NOMO-1 treated with dmso at 0.1 percent for 144 hours (cell line): ENCODE measurements around the gene INPP5A.
"Not testable (repeated sequence)": the region's sequence is repeated elsewhere in the genome, so short reads cannot be mapped to it uniquely, and the experiment has no call there.

Source experiments
- DNase-seq: peaks from one replicate; lab custom pipeline; 2025; ENCODE audit not compliant: unreplicated experiment; lab: John Stamatoyannopoulos, UW

Gene INPP5A

GRCh38 chr10:132752378-132752777 lies 214.8 kb downstream of the INPP5A start:
- no peak for DNase-seq

- DNase-seq = no peak
Measured at GRCh38 chr10:132752961-132753360, 215.4 kb downstream of the INPP5A start.

- DNase-seq = no peak
Measured at GRCh38 chr10:132753596-132753995, 216.0 kb downstream of the INPP5A start.

- no peak for DNase-seq
Measured at GRCh38 chr10:132754071-132754470, 216.5 kb downstream of the INPP5A start.

GRCh38 chr10:132755166-132755711 lies 217.7 kb downstream of the INPP5A start:
- no peak for DNase-seq

- no peak for DNase-seq
Measured at GRCh38 chr10:132756591-132756990, 219.0 kb downstream of the INPP5A start.

- DNase-seq = no peak
Measured at GRCh38 chr10:132757171-132757570, 219.6 kb downstream of the INPP5A start.

GRCh38 chr10:132758865-132759264 lies 221.3 kb downstream of the INPP5A start:
- no peak for DNase-seq

GRCh38 chr10:132761395-132762060 lies 223.9 kb downstream of the INPP5A start:
- DNase-seq = no peak

- DNase-seq = no peak
Measured at GRCh38 chr10:132762267-132762666, 224.7 kb downstream of the INPP5A start.

- no peak for DNase-seq
Measured at GRCh38 chr10:132763545-132763944, 226.0 kb downstream of the INPP5A start.

GRCh38 chr10:132764108-132764507 lies 226.5 kb downstream of the INPP5A start:
- no peak for DNase-seq

GRCh38 chr10:132765435-132765834 lies 227.8 kb downstream of the INPP5A start:
- DNase-seq = no peak

- DNase-seq = no peak
Measured at GRCh38 chr10:132766291-132766690, 228.7 kb downstream of the INPP5A start.

GRCh38 chr10:132768346-132769248 lies 231.0 kb downstream of the INPP5A start:
- DNase-seq = no peak

- DNase-seq = no peak
Measured at GRCh38 chr10:132770061-132771021, 232.8 kb downstream of the INPP5A start.

GRCh38 chr10:132772816-132773215 lies 235.2 kb downstream of the INPP5A start:
- not testable (repeated sequence) for DNase-seq

GRCh38 chr10:132774181-132774901 lies 236.8 kb downstream of the INPP5A start:
- DNase-seq = no peak

- DNase-seq = no peak
Measured at GRCh38 chr10:132774902-132775863, 237.6 kb downstream of the INPP5A start.
